Glomerular endothelial cell (primary cell): ENCODE data around the gene SNX1. TPM values are rescaled to one million over a fixed set of nuclear protein-coding genes. Genes with fewer than 3 reads are reported as not detected.
A peak's percentile ranks its signal among the peaks of the same experiment; 100 is the strongest.
"Not testable (repeated sequence)": the region's sequence is repeated elsewhere in the genome, so short reads cannot be mapped to it uniquely, and the experiment has no call there.

Experiments
- DNase-seq: peaks from one replicate; pipeline ENCODE4 v3.0.0-alpha.2; 2011; ENCODE audit warnings: low read depth, low spot score; ENCODE audit errors: extremely low read depth
- total RNA-seq: library from RNA; depleted of rRNA; stranded (reverse); fragments of >200 nt; gene quantifications from 2 replicates; pipeline ENCODE4 v1.2.3, GENCODE V29; 2015

Gene SNX1
- total RNA-seq, 1 donor from 2014 or later: 66.6 TPM

GRCh38 chr15:64072812-64073211, 23.0 kb upstream of the SNX1 start:
- DNase-seq: no peak

GRCh38 chr15:64073496-64073895, 22.3 kb upstream of the SNX1 start:
- DNase-seq: not testable (repeated sequence)

GRCh38 chr15:64082757-64083156, 13.0 kb upstream of the SNX1 start:
- no peak for DNase-seq

GRCh38 chr15:64089543-64090280, 6.1 kb upstream of the SNX1 start:
- no peak for DNase-seq

DNA sequence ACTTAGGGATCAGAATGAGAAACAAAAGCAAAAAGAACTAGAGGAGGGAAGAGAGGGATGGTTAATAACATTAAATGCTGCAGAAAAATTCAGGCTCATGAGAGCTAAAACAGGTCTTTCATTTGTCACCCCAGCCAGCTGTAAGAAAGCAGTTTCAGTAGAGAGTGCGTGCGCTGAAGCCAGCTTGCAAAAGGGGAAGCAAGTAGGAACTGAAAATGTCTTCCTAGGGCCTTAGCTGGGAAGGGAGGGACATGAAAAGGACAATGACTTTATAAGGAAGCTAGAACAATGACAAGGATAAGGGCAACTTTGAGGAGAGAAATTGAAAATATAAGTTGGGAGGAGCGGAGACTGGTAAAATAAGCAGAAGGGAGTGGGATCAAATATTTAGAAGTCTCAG, 5.3 kb upstream of the SNX1 start:
- no peak for DNase-seq

- no peak for DNase-seq
These were observed 3.5 kb upstream of the SNX1 start for GRCh38 chr15:64092075-64092820.

DNA sequence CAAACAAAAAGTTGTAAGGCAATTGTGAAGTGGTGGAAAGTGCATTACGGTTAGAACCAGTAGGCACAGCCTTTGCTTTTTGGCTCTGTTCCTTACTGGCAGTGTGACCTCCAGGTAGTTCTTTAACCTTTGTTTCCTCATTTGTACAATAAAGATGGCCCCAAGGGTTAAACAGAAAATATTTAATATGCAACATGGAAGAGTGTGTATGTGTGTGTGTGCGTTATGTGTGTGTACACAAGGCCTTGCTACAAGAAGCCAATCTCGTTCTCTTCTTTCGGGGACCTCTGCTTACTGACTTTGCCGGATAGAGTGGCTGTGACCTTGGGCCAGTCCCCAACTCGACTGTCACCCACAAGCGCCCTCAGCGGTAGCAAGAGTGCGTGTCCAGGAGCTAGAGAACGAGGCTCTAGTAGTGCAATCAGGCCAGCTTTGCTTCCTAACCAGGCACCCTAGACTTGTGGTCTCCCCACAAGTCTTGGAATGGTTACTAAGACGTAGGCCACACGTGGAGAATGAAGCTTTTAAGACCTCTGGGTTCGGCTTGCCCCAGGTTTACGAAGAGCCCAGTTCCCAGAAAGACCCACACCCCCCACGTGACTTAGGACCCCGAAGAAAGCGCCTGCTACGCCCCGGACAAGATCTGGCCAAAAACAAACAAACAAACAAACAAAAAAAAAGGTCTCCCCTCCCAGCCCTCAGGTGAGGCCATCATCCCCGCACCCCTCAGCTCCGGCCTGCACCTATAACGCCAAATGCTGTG, 2.7 kb upstream of the SNX1 start:
- no peak for DNase-seq

GRCh38 chr15:64093627-64094417, 2.0 kb upstream of the SNX1 start, which contains the start of gene CIAO2A:
Gene CIAO2A, minus strand, starts transcription at chr15:64093838. Its CDS starts 70 bp downstream, at chr15:64093768.
- DNase-seq: peak; percentile 96

DNA sequence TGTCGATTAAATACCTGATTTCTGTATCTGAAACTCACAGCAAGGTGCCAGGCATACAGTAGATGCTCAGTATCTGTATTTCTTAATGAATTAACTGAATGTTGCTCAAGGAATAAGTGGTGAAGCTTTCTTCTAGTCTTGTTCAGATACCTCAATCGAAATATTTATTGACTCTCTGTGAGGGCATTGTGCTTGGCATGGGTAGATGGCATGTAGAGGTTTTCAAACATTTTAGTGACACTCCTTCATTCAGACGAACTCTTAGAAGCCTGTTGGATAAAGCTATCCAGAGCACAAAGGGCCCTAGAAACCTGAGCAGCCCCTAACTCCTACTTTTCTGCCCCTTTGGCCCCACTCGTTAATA, 369 bp upstream of the SNX1 start:
- DNase-seq: no peak

DNA sequence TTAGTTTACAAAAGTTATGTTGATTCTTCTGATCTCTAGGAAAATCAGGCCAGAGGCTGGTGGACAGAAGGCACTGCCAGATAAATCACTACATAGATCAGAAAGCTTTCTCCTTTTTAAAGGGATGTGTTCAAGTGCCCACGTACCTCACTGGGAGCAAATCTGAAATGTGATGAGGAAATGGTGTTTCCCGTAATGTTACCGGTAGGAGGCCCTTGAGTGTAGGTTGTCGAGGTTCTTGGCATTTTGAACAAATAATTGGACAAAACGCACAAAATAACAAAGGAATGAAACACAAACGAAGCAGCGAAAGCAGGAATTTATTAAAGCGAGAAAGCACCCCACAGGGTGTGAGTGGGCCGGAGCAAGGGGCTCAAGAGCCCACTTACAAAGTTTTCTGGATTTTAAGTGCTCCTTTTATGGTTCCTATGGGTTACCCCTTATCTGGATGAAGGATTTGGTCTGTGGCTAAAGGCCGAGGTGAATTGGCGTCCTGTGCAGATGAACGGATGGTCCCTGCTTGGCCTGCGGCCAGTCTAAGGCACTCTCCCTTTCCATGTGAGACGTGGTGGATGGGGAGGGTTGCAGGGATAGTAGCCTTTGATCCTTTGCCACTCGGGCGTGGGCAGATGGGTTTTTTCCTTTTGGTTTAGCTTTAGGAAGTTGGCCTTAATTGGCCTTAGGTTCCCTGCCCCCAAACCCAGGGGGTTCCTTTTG, 1.0 kb downstream of the SNX1 start:
- DNase-seq: no peak

GRCh38 chr15:64099379-64099778, 3.6 kb downstream of the SNX1 start:
- DNase-seq: no peak

DNA sequence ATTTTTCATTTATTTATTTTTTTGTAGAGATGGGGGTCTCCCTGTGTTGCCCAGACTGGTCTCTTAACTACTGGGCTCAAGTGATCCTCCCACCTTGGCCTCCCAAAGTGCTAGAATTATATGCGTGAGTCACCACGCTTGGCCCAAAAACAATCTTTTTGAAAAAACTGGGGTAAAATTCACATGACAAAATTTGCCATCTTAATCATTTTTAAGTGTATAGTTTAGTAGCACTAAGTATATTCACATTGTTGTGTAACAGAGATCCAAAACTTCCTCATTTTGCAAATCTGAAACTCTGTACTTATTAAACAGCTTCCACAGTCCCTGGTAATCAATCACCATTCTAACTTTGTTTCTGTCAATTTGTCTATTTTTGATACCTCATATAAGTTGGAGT, 5.2 kb downstream of the SNX1 start:
- DNase-seq: no peak

DNA sequence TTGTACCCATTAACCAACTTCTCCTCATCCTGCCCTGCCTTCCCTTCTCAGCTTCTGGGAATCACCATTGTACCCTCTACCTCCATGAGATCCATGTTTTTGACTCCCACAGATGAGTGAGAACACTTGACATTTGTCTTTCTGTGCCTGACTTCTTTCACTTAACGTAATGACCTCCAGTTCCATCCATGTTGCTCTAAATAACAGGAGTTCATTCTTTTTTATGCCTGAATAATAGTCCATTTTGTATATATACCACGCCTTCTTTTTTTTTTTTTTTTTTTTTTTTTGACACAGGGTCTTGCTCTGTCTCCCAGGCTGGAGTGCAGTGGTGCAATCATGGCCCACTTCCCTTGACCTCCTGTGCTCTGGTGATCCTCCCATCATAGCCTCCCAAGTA, 6.7 kb downstream of the SNX1 start:
- DNase-seq: no peak

GRCh38 chr15:64105113-64105704, 9.4 kb downstream of the SNX1 start:
- no peak for DNase-seq

- DNase-seq: no peak
These were observed 11.6 kb downstream of the SNX1 start for GRCh38 chr15:64107337-64107736.

DNA sequence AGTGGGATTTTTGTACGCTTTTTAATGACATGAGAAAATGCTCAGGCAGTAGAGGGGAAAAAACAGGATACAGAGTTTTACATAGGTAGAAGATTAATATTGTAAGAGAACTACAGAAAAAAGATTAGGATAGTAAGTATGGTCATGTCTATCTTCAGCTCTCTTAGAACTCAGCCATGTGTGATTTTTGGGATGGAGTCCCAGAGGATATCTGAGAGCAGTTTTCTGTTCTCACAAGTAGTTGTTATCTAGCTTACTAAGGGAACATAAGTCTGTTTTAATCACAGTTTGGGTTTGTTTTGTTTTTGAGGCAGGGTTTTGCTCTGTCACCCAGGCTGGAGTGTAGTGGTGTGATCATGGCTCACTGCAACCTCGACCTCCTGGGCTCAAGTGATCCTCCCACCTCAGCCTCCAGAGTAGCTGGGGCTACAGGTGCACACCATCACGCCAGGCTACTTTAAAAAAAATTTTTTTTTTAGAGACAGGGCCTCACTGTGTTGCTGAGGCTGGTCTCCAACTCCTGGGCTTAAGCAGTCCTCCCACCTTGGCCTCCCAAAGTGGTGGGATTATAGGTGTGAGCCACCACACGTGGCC, 14.4 kb downstream of the SNX1 start:
- not testable (repeated sequence) for DNase-seq

- no peak for DNase-seq
These were observed 15.3 kb downstream of the SNX1 start for GRCh38 chr15:64110950-64111678.

- DNase-seq: no peak
These were observed 15.9 kb downstream of the SNX1 start for GRCh38 chr15:64111679-64112050.
